Neural cell (in vitro differentiated cells): ENCODE measurements around the gene TRABD2B. TPM values are rescaled to one million over a fixed set of nuclear protein-coding genes. Genes with fewer than 3 reads are reported as not detected.

ENCODE experiments used
- H2AFZ ChIP-seq: fragments of 200-600, 300-800 bp; sonication (generic), shearing (Covaris generic); 2 replicates; pipeline ENCODE4 v1.6.0; 2014; ENCODE audit warnings: low read depth, mild to moderate bottlenecking, antibody characterized with exemption, low read length, moderate library complexity
- H3F3A ChIP-seq: fragments of 200-600 bp; shearing (Covaris generic); 2 replicates; pipeline ENCODE4 v1.6.1; 2016; ENCODE audit warnings: mild to moderate bottlenecking, moderate library complexity, mixed read lengths, antibody characterized with exemption, low read length; ENCODE audit not compliant: insufficient read depth, poor library complexity, severe bottlenecking
- H3K27ac ChIP-seq: fragments of 200-600, 300-800 bp; sonication (generic), shearing (Covaris generic); 2 replicates; pipeline ENCODE4 v1.5.1; 2014; ENCODE audit warnings: mild to moderate bottlenecking, low read length, moderate library complexity
- H3K27me3 ChIP-seq: fragments of 300-800, 200-600 bp; sonication (generic), shearing (Covaris generic); 2 replicates; pipeline ENCODE4 v1.6.0; 2014; ENCODE audit warnings: mild to moderate bottlenecking, low read depth, low read length, moderate library complexity; ENCODE audit not compliant: insufficient read depth
- H3K36me3 ChIP-seq: fragments of 300-800, 200-600 bp; sonication (generic), shearing (Covaris generic); 2 replicates; pipeline ENCODE4 v1.5.1; 2014; ENCODE audit warnings: mild to moderate bottlenecking, antibody characterized with exemption, low read length, moderate library complexity; ENCODE audit not compliant: insufficient read depth
- H3K4me2 ChIP-seq: fragments of 300-800, 200-600 bp; sonication (generic), shearing (Covaris generic); 2 replicates; pipeline ENCODE4 v1.6.0; 2014; ENCODE audit warnings: mild to moderate bottlenecking, low read length
- H3K4me3 ChIP-seq: fragments of 300-800, 200-600 bp; sonication (generic), shearing (Covaris generic); 2 replicates; pipeline ENCODE4 v1.5.1; 2014; ENCODE audit warnings: mild to moderate bottlenecking, low read length, moderate library complexity
- H3K79me2 ChIP-seq: fragments of 200-600 bp; shearing (Covaris generic); replicated peaks from 2 replicates; pipeline ENCODE4 v1.6.0; 2014; ENCODE audit warnings: mild to moderate bottlenecking, low read length, moderate library complexity; ENCODE audit not compliant: insufficient read depth
- H3K9ac ChIP-seq: fragments of 300-800, 200-600 bp; sonication (generic), shearing (Covaris generic); 2 replicates; pipeline ENCODE4 v1.6.1; 2016; ENCODE audit warnings: mild to moderate bottlenecking, low read length, mixed read lengths
- H3K9me2 ChIP-seq: fragments of 200-600 bp; shearing (Covaris generic); 2 replicates; pipeline ENCODE4 v1.6.1; 2016; ENCODE audit warnings: mild to moderate bottlenecking, low read length, mixed read lengths; ENCODE audit not compliant: insufficient read depth
- H3K9me3 ChIP-seq: fragments of 200-600, 300-800 bp; sonication (generic), shearing (Covaris generic); 2 replicates; pipeline ENCODE4 v1.6.1; 2016; ENCODE audit warnings: mild to moderate bottlenecking, mixed run types, low read length, moderate library complexity, mixed read lengths
- H4K20me1 ChIP-seq: fragments of 200-600 bp; shearing (Covaris generic); 2 replicates; pipeline ENCODE4 v1.6.1; 2016; ENCODE audit warnings: mild to moderate bottlenecking, mixed run types; ENCODE audit not compliant: insufficient read depth
- CTCF ChIP-seq: fragments of 450-650 bp; IDR thresholded peaks from 2 replicates; pipeline ENCODE4 v1.5.1; 2014; ENCODE audit warnings: antibody characterized with exemption, mild to moderate bottlenecking, moderate library complexity; ENCODE audit not compliant: poor library complexity, severe bottlenecking
- EP300 ChIP-seq: fragments of 450-650 bp; conservative IDR thresholded peaks from 2 replicates; pipeline ENCODE4 v1.6.1; 2014; ENCODE audit warnings: antibody characterized with exemption, mild to moderate bottlenecking, moderate library complexity; ENCODE audit not compliant: poor library complexity, severe bottlenecking
- EZH2 ChIP-seq: fragments of 200-600, 300-800 bp; shearing (Covaris generic), sonication (generic); IDR thresholded peaks from 2 replicates; pipeline ENCODE4 v1.6.1; 2014; ENCODE audit warnings: antibody characterized with exemption, low read length, borderline replicate concordance, mild to moderate bottlenecking; ENCODE audit not compliant: insufficient read depth, poor library complexity, severe bottlenecking
- MXI1 ChIP-seq: fragments of 450-650 bp; conservative IDR thresholded peaks from 2 replicates; pipeline ENCODE4 v1.6.1; 2014; ENCODE audit warnings: antibody characterized with exemption, mild to moderate bottlenecking; ENCODE audit not compliant: poor library complexity, severe bottlenecking
- POLR2AphosphoS5 ChIP-seq: IDR thresholded peaks from 2 replicates; pipeline ENCODE4 v1.6.1; 2012
- RAD21 ChIP-seq: fragments of 450-650 bp; conservative IDR thresholded peaks from 2 replicates; pipeline ENCODE4 v1.6.1; 2014; ENCODE audit warnings: antibody characterized with exemption, mild to moderate bottlenecking, moderate library complexity
- REST ChIP-seq: IDR thresholded peaks from 2 replicates; pipeline ENCODE4 v1.6.1; 2012; ENCODE audit warnings: borderline replicate concordance
- SMC3 ChIP-seq: fragments of 450-650 bp; conservative IDR thresholded peaks from 2 replicates; pipeline ENCODE4 v1.6.1; 2014; ENCODE audit warnings: antibody characterized with exemption, mild to moderate bottlenecking, moderate library complexity; ENCODE audit not compliant: poor library complexity
- TAF1 ChIP-seq: IDR thresholded peaks from 2 replicates; pipeline ENCODE4 v1.6.1; 2012; ENCODE audit warnings: low read depth
- polyA plus RNA-seq: library from polyadenylated mRNA; depleted of rRNA; stranded (reverse); fragments of >200 nt; gene quantifications from 2 replicates; pipeline ENCODE4 v1.2.3, GENCODE V29; 2014

Gene TRABD2B
- polyA plus RNA-seq, 1 donor from 2014 or later: 0.02 TPM

- Histone ChIP-seq H3K79me2 (no peaks in the 10 kb centered on the region), H3K36me3 (no peaks in the 10 kb centered on the region), H3K9me2 (no peaks in the 10 kb centered on the region), H3K9ac (no peak overlapping the region), H2AFZ (no peak overlapping the region), H4K20me1 (no peaks in the 10 kb centered on the region), H3F3A (no peaks in the 10 kb centered on the region), H3K27me3 (no peaks in the 10 kb centered on the region), H3K9me3 (no peaks in the 10 kb centered on the region), H3K4me3 (no peak overlapping the region), H3K27ac (no peak overlapping the region), H3K4me2 (no peak overlapping the region)
- no peak for TF ChIP-seq MXI1
- TF ChIP-seq SMC3: no peak
- no peak for TF ChIP-seq CTCF
- TF ChIP-seq POLR2AphosphoS5: no peak
- no peak for TF ChIP-seq TAF1
- TF ChIP-seq RAD21: no peak
- TF ChIP-seq REST: no peak
- no peak for TF ChIP-seq EP300
- TF ChIP-seq EZH2: no peak
Measured at GRCh38 chr1:47908258-47908657, 88.9 kb downstream of the TRABD2B start.

- Histone ChIP-seq H3K27ac (no peak overlapping the region), H2AFZ (no peak overlapping the region), H3K36me3 (no peaks in the 10 kb centered on the region), H3K9ac (no peak overlapping the region), H3F3A (no peaks in the 10 kb centered on the region), H3K27me3 (no peaks in the 10 kb centered on the region), H3K4me3 (no peak overlapping the region), H3K4me2 (no peak overlapping the region), H3K79me2 (no peaks in the 10 kb centered on the region), H3K9me2 (no peaks in the 10 kb centered on the region), H3K9me3 (no peaks in the 10 kb centered on the region), H4K20me1 (no peaks in the 10 kb centered on the region)
- TF ChIP-seq REST: no peak
- no peak for TF ChIP-seq SMC3
- TF ChIP-seq TAF1: no peak
- no peak for TF ChIP-seq CTCF
- TF ChIP-seq MXI1: no peak
- TF ChIP-seq EP300: no peak
- TF ChIP-seq EZH2: no peak
- no peak for TF ChIP-seq RAD21
- TF ChIP-seq POLR2AphosphoS5: no peak
Measured at GRCh38 chr1:47907177-47907528, 90.0 kb downstream of the TRABD2B start.
